GM12875 (cell line): ENCODE results near the gene EPB41L4A.
"Not testable (repeated sequence)": the region's sequence is repeated elsewhere in the genome, so short reads cannot be mapped to it uniquely, and the experiment has no call there.

ENCODE experiments used
- H3K4me3 ChIP-seq: one replicate; pipeline ENCODE4 v1.5.1; 2011; ENCODE audit warnings: low read depth, low read length, control low read depth
- CTCF ChIP-seq: IDR thresholded peaks from 2 replicates; pipeline ENCODE4 v1.5.1; 2011; ENCODE audit warnings: low read depth, mild to moderate bottlenecking, control low read depth, inconsistent platforms, low read length, moderate library complexity, borderline replicate concordance; ENCODE audit not compliant: insufficient read depth

The EPB41L4A gene

GRCh38 chr5:112396430-112396829 is 22.6 kb downstream of the EPB41L4A start:
- no peak overlapping the region for H3K4me3 ChIP-seq
- TF ChIP-seq CTCF = no peak

- not testable (repeated sequence) for H3K4me3 ChIP-seq
Observed at GRCh38 chr5:112395299-112395698, 23.8 kb downstream of the EPB41L4A start.

GRCh38 chr5:112390327-112390726 is 28.8 kb downstream of the EPB41L4A start:
- H3K4me3 ChIP-seq = no peak overlapping the region
- TF ChIP-seq CTCF = no peak

- H3K4me3 ChIP-seq = no peak overlapping the region
- no peak for TF ChIP-seq CTCF
Observed at GRCh38 chr5:112388739-112389138, 30.3 kb downstream of the EPB41L4A start.

GRCh38 chr5:112388074-112388473 is 31.0 kb downstream of the EPB41L4A start:
- H3K4me3 ChIP-seq = no peak overlapping the region
- no peak for TF ChIP-seq CTCF

GRCh38 chr5:112386766-112387165 is 32.3 kb downstream of the EPB41L4A start:
- no peak for TF ChIP-seq CTCF
- H3K4me3 ChIP-seq = no peak overlapping the region

- H3K4me3 ChIP-seq = no peak overlapping the region
- no peak for TF ChIP-seq CTCF
Observed at GRCh38 chr5:112385969-112386368, 33.1 kb downstream of the EPB41L4A start.

- H3K4me3 ChIP-seq = no peak overlapping the region
- TF ChIP-seq CTCF = no peak
Observed at GRCh38 chr5:112385566-112385965, 33.5 kb downstream of the EPB41L4A start.
